WTC11 (cell line): ENCODE results near the gene NCMAP. TPM values are rescaled to one million over a fixed set of nuclear protein-coding genes. Genes with fewer than 3 reads are reported as not detected.

Source experiments
- ATAC-seq: fragments of 200-7000 bp; cut with Tn5 transposase; 2 replicates; pipeline ENCODE4 v1.10.0; 2021; ENCODE audit warnings: mild to moderate bottlenecking, moderate library complexity
- CTCF ChIA-PET: fragments of 300-600 bp; sonication (Branson Sonifier 250); formaldehyde crosslinking; loops from one replicate; lab custom pipeline; 2021; ENCODE audit warnings: antibody characterized with exemption; lab: Charles Lee
- POLR2A ChIA-PET: fragments of 350-600 bp; sonication (Branson Sonifier 250); formaldehyde crosslinking; loops from one replicate; lab custom pipeline; 2021; ENCODE audit warnings: antibody characterized with exemption; lab: Charles Lee
- DNase-seq: peaks from one replicate; pipeline ENCODE4 v3.0.0; 2021; ENCODE audit warnings: low spot score
- H3K27ac Mint-ChIP-seq: 2 replicates; pipeline ENCODE4 v1.8.0; 2021; ENCODE audit warnings: mixed read lengths
- H3K27me3 Mint-ChIP-seq: 2 replicates; pipeline ENCODE4 v1.8.0; 2021; ENCODE audit warnings: low read depth, mild to moderate bottlenecking, moderate library complexity, mixed read lengths
- H3K36me3 Mint-ChIP-seq: 2 replicates; pipeline ENCODE4 v1.8.0; 2021; ENCODE audit warnings: mixed read lengths
- H3K4me1 Mint-ChIP-seq: 2 replicates; pipeline ENCODE4 v1.8.0; 2022; ENCODE audit warnings: mixed read lengths
- H3K4me3 Mint-ChIP-seq: 2 replicates; pipeline ENCODE4 v1.8.0; 2021; ENCODE audit warnings: mild to moderate bottlenecking, moderate library complexity, mixed read lengths
- H3K9me3 Mint-ChIP-seq: 2 replicates; pipeline ENCODE4 v1.8.0; 2021; ENCODE audit warnings: mixed read lengths
- ATF1 ChIP-seq: sonication (generic); formaldehyde crosslinking; IDR thresholded peaks from 2 replicates; pipeline ENCODE4 v1.8.1; 2023; ENCODE audit warnings: mild to moderate bottlenecking, moderate library complexity, missing genetic modification reagents
- CREB1 ChIP-seq: sonication (generic); formaldehyde crosslinking; IDR thresholded peaks from 2 replicates; pipeline ENCODE4 v1.8.0; 2023; ENCODE audit warnings: mild to moderate bottlenecking, missing genetic modification reagents
- ESRRA ChIP-seq: sonication (generic); formaldehyde crosslinking; IDR thresholded peaks from 2 replicates; pipeline ENCODE4 v1.8.1; 2022; ENCODE audit warnings: mild to moderate bottlenecking, missing genetic modification reagents, borderline replicate concordance
- GABPB1 ChIP-seq: sonication (generic); formaldehyde crosslinking; IDR thresholded peaks from 2 replicates; pipeline ENCODE4 v1.8.1; 2023; ENCODE audit warnings: mild to moderate bottlenecking, missing genetic modification reagents
- KAT7 ChIP-seq: sonication (generic); formaldehyde crosslinking; IDR thresholded peaks from 2 replicates; pipeline ENCODE4 v1.8.1; 2023; ENCODE audit warnings: missing genetic modification reagents, mild to moderate bottlenecking, borderline replicate concordance
- MYBL2 ChIP-seq: sonication (generic); formaldehyde crosslinking; IDR thresholded peaks from 2 replicates; pipeline ENCODE4 v1.8.1; 2023; ENCODE audit warnings: mild to moderate bottlenecking, moderate library complexity, missing genetic modification reagents
- SMAD3 ChIP-seq: sonication (generic); formaldehyde crosslinking; IDR thresholded peaks from 2 replicates; pipeline ENCODE4 v1.8.0; 2022; ENCODE audit warnings: missing genetic modification reagents, mild to moderate bottlenecking, borderline replicate concordance
- ZNF219 ChIP-seq: sonication (generic); formaldehyde crosslinking; IDR thresholded peaks from 2 replicates; pipeline ENCODE4 v1.8.0; 2023; ENCODE audit warnings: missing genetic modification reagents, mild to moderate bottlenecking, borderline replicate concordance
- ZNF396 ChIP-seq: fragments of 250-450 bp; sonication (Bioruptor Pico); IDR thresholded peaks from 2 replicates; pipeline ENCODE4 v1.8.0; 2021; ENCODE audit warnings: mild to moderate bottlenecking, moderate library complexity, borderline replicate concordance
- ZNF416 ChIP-seq: fragments of 250-450 bp; sonication (Bioruptor Pico); IDR thresholded peaks from 2 replicates; pipeline ENCODE4 v1.9.0; 2021; ENCODE audit warnings: mild to moderate bottlenecking, inconsistent platforms
- ZNF423 ChIP-seq: fragments of 250-450 bp; sonication (Bioruptor Pico); IDR thresholded peaks from 2 replicates; pipeline ENCODE4 v2.1.2; 2022; ENCODE audit warnings: mild to moderate bottlenecking, moderate library complexity
- total RNA-seq: library from RNA; stranded (reverse); gene quantifications from 3 replicates; pipeline ENCODE4 v1.2.3, GENCODE V29; 2021
- TF ChIP-seq, protein P1 (sequence below): sonication (generic); formaldehyde crosslinking; IDR thresholded peaks from 2 replicates; pipeline ENCODE4 v1.8.0; 2022; ENCODE audit warnings: mild to moderate bottlenecking, missing genetic modification reagents
- TF ChIP-seq, protein P2 (sequence below): sonication (generic); formaldehyde crosslinking; IDR thresholded peaks from 2 replicates; pipeline ENCODE4 v1.8.1; 2023; ENCODE audit warnings: mild to moderate bottlenecking, missing genetic modification reagents, moderate library complexity
- TF ChIP-seq, protein P3 (sequence below): sonication (generic); formaldehyde crosslinking; IDR thresholded peaks from 2 replicates; pipeline ENCODE4 v1.8.0; 2022; ENCODE audit warnings: mild to moderate bottlenecking, missing genetic modification reagents
- TF ChIP-seq, protein P4 (sequence below): fragments of 250-450 bp; sonication (Bioruptor Pico); conservative IDR thresholded peaks from 2 replicates; pipeline ENCODE4 v1.9.0; 2021; ENCODE audit warnings: mild to moderate bottlenecking
- TF ChIP-seq, protein P5 (sequence below): sonication (generic); formaldehyde crosslinking; IDR thresholded peaks from 2 replicates; pipeline ENCODE4 v1.8.0; 2022; ENCODE audit warnings: mild to moderate bottlenecking, missing genetic modification reagents
- TF ChIP-seq, protein P6 (sequence below): fragments of 250-450 bp; sonication (Bioruptor Pico); IDR thresholded peaks from 2 replicates; pipeline ENCODE4 v2.1.2; 2022; ENCODE audit warnings: mild to moderate bottlenecking, moderate library complexity
- TF ChIP-seq, protein P7 (sequence below): fragments of 250-450 bp; sonication (Bioruptor Pico); IDR thresholded peaks from 2 replicates; pipeline ENCODE4 v1.9.0; 2021; ENCODE audit warnings: mild to moderate bottlenecking
- TF ChIP-seq, protein P8 (sequence below): sonication (generic); formaldehyde crosslinking; IDR thresholded peaks from 2 replicates; pipeline ENCODE4 v1.8.0; 2022; ENCODE audit warnings: missing genetic modification reagents

NCMAP gene
- total RNA-seq, 1 experiment from 2014 or later = 0.26 TPM

DNA sequence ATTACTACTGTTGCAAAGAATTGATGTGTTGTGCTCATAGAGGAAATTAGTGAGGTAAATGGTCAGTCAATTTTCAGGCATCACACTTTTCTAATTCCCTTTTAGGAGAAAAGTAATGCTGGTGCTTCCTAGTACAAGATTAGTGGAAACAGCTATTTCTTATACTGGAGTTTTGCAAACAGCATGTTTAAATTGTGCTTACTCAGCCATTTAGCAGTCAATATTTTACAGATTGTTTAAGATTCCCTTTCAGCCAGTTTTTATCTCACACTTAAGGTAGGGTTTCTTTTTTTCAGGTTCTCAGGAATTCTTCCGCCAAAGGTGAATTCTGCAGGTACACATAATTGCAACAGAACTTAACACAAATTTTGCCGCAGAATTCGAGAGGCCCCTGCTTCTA lies 98.1 kb downstream of the NCMAP start:
- no peak overlapping the region for H3K27ac Mint-ChIP-seq
- CTCF ChIA-PET = interaction anchor here (0.6 kb wide), 1 partner anchor 10 kb away, joined by 3 read pairs; no protein-coding TSS in a partner anchor
- TF ChIP-seq KAT7 (CRISPR knock-in tag) = no peak
- TF ChIP-seq, protein P1, sequence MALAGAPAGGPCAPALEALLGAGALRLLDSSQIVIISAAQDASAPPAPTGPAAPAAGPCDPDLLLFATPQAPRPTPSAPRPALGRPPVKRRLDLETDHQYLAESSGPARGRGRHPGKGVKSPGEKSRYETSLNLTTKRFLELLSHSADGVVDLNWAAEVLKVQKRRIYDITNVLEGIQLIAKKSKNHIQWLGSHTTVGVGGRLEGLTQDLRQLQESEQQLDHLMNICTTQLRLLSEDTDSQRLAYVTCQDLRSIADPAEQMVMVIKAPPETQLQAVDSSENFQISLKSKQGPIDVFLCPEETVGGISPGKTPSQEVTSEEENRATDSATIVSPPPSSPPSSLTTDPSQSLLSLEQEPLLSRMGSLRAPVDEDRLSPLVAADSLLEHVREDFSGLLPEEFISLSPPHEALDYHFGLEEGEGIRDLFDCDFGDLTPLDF = no peak
- no peak for TF ChIP-seq ESRRA (CRISPR knock-in tag)
- TF ChIP-seq MYBL2 = no peak
- no peak for TF ChIP-seq ZNF416 (CRISPR knock-in tag)
- TF ChIP-seq, protein P2, sequence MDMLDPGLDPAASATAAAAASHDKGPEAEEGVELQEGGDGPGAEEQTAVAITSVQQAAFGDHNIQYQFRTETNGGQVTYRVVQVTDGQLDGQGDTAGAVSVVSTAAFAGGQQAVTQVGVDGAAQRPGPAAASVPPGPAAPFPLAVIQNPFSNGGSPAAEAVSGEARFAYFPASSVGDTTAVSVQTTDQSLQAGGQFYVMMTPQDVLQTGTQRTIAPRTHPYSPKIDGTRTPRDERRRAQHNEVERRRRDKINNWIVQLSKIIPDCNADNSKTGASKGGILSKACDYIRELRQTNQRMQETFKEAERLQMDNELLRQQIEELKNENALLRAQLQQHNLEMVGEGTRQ = no peak
- TF ChIP-seq, protein P3, sequence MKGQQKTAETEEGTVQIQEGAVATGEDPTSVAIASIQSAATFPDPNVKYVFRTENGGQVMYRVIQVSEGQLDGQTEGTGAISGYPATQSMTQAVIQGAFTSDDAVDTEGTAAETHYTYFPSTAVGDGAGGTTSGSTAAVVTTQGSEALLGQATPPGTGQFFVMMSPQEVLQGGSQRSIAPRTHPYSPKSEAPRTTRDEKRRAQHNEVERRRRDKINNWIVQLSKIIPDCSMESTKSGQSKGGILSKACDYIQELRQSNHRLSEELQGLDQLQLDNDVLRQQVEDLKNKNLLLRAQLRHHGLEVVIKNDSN (CRISPR knock-in tag) = no peak
- no peak for TF ChIP-seq SMAD3 (CRISPR knock-in tag)
- TF ChIP-seq GABPB1 (CRISPR knock-in tag) = no peak
- TF ChIP-seq, protein P4, sequence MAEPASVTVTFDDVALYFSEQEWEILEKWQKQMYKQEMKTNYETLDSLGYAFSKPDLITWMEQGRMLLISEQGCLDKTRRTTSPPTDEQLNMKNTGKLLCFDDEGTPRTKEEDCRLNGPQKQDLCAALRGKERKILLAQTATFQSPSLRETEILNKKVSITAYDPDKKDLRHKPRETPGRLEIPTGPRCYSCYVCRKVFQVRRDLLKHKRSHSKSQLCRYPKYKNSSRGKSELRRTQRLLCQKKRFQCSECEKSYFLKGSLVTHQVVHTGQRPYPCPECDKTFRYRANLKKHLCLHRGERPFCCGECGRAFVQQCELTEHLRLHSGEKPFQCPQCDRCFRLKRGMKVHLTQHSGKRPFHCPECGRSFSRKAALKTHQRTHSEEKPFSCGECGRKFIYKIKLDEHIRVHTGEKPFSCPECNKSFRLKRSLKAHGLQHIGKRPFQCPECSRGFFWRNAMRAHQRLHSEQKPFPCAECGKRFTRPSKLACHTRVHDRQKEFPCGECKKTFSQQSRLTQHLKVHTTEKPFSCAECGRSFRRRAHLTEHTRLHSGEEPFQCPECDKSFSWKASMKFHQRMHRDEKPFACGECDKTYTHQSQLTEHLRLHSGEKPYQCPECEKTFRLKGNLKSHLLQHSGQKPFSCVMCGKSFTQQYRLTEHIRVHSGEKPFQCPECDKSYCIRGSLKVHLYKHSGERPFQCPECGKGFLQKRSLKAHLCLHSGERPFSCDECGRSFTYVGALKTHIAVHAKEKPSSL = no peak
- no peak for TF ChIP-seq ZNF219 (CRISPR knock-in tag)
- TF ChIP-seq, protein P5, sequence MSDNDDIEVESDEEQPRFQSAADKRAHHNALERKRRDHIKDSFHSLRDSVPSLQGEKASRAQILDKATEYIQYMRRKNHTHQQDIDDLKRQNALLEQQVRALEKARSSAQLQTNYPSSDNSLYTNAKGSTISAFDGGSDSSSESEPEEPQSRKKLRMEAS = no peak
- TF ChIP-seq, protein P6, sequence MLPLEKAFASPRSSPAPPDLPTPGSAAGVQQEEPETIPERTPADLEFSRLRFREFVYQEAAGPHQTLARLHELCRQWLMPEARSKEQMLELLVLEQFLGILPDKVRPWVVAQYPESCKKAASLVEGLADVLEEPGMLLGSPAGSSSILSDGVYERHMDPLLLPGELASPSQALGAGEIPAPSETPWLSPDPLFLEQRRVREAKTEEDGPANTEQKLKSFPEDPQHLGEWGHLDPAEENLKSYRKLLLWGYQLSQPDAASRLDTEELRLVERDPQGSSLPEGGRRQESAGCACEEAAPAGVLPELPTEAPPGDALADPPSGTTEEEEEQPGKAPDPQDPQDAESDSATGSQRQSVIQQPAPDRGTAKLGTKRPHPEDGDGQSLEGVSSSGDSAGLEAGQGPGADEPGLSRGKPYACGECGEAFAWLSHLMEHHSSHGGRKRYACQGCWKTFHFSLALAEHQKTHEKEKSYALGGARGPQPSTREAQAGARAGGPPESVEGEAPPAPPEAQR (CRISPR knock-in tag) = no peak
- no peak for TF ChIP-seq ZNF423 (CRISPR knock-in tag)
- TF ChIP-seq, protein P7, sequence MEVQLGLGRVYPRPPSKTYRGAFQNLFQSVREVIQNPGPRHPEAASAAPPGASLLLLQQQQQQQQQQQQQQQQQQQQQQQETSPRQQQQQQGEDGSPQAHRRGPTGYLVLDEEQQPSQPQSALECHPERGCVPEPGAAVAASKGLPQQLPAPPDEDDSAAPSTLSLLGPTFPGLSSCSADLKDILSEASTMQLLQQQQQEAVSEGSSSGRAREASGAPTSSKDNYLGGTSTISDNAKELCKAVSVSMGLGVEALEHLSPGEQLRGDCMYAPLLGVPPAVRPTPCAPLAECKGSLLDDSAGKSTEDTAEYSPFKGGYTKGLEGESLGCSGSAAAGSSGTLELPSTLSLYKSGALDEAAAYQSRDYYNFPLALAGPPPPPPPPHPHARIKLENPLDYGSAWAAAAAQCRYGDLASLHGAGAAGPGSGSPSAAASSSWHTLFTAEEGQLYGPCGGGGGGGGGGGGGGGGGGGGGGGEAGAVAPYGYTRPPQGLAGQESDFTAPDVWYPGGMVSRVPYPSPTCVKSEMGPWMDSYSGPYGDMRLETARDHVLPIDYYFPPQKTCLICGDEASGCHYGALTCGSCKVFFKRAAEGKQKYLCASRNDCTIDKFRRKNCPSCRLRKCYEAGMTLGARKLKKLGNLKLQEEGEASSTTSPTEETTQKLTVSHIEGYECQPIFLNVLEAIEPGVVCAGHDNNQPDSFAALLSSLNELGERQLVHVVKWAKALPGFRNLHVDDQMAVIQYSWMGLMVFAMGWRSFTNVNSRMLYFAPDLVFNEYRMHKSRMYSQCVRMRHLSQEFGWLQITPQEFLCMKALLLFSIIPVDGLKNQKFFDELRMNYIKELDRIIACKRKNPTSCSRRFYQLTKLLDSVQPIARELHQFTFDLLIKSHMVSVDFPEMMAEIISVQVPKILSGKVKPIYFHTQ (CRISPR knock-in tag) = no peak
- no peak for TF ChIP-seq CREB1
- TF ChIP-seq ZNF396 (CRISPR knock-in tag) = no peak
- no peak for TF ChIP-seq ATF1 (CRISPR knock-in tag)
- TF ChIP-seq, protein P8, sequence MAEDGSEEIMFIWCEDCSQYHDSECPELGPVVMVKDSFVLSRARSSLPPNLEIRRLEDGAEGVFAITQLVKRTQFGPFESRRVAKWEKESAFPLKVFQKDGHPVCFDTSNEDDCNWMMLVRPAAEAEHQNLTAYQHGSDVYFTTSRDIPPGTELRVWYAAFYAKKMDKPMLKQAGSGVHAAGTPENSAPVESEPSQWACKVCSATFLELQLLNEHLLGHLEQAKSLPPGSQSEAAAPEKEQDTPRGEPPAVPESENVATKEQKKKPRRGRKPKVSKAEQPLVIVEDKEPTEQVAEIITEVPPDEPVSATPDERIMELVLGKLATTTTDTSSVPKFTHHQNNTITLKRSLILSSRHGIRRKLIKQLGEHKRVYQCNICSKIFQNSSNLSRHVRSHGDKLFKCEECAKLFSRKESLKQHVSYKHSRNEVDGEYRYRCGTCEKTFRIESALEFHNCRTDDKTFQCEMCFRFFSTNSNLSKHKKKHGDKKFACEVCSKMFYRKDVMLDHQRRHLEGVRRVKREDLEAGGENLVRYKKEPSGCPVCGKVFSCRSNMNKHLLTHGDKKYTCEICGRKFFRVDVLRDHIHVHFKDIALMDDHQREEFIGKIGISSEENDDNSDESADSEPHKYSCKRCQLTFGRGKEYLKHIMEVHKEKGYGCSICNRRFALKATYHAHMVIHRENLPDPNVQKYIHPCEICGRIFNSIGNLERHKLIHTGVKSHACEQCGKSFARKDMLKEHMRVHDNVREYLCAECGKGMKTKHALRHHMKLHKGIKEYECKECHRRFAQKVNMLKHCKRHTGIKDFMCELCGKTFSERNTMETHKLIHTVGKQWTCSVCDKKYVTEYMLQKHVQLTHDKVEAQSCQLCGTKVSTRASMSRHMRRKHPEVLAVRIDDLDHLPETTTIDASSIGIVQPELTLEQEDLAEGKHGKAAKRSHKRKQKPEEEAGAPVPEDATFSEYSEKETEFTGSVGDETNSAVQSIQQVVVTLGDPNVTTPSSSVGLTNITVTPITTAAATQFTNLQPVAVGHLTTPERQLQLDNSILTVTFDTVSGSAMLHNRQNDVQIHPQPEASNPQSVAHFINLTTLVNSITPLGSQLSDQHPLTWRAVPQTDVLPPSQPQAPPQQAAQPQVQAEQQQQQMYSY (CRISPR knock-in tag) = no peak
- ATAC-seq = no peak
- no peak for DNase-seq
- no peaks in the 10 kb centered on the region for H3K27me3 Mint-ChIP-seq
- peaks cover 89% of the 10 kb centered on the region for H3K36me3 Mint-ChIP-seq
- no peak overlapping the region for H3K4me3 Mint-ChIP-seq
- POLR2A ChIA-PET = no interaction called here
- H3K4me1 Mint-ChIP-seq = no peaks in the 10 kb centered on the region
- no peaks in the 10 kb centered on the region for H3K9me3 Mint-ChIP-seq
